Fibroblast of skin of abdomen (primary cell): Measurements from ENCODE around the gene RIMBP3C.
"Not testable (repeated sequence)": the region's sequence is repeated elsewhere in the genome, so short reads cannot be mapped to it uniquely, and the experiment has no call there.

Experiments
- DNase-seq: peaks from one replicate; pipeline ENCODE4 v3.0.0-alpha.2; 2013

Gene RIMBP3C

DNA sequence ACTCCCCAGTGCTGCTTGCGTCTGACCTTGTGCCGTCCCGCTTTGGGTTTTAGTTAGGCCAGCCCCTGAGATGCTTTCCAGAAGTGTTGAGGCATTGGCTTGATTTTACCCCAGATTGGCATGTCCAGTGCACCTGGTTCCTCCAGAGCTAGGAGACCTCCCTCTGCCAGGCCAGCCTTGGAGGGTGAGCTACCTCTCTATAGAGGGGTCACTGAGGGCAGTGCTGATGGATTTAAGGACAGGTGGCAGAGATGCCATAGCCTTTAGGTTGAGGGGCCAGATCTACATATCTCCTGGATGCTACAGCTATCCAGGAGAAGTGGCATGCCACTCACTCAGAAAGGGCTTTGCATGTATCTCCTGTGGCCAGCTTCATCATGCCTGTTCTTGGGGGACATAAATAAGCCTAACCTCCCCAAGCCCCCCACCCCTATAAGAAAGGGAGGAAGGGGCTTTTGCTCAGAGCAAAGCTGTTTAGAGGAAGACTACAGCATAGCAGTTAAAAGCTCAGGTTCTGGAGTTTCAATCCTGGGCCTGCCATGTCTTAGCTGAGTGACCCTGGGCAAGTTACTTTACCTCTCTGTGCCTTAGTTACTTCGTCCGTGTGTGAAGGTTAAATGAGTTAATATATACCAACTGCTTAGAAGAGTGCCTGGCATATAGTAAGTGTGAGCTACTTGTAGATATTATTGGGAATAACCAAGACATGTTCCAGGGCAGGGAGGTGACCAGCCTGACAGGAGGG, 22.7 kb upstream of the RIMBP3C start:
- DNase-seq: no peak

DNA sequence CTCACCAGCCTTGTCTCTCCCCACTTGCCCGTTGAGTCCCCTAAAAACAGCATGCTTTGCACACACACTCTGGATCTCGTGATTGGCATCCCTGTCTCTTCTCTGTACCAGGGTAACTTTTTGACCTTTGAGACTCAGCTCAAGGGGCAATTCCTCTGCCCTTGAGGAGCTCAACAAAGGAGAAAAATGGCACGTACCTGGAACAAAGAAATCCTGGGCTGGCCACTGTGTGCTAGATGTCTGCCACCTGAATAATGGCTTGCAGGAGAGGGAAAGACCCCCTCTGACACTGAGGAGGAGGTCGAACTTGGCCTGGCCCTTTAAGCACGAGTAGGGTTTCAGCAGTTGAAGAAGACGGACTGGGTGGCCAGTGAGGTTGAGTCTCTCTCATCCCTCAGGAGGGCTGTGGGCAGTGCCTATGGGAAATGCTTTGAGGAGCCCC, 22.1 kb upstream of the RIMBP3C start:
- DNase-seq: no peak

DNA sequence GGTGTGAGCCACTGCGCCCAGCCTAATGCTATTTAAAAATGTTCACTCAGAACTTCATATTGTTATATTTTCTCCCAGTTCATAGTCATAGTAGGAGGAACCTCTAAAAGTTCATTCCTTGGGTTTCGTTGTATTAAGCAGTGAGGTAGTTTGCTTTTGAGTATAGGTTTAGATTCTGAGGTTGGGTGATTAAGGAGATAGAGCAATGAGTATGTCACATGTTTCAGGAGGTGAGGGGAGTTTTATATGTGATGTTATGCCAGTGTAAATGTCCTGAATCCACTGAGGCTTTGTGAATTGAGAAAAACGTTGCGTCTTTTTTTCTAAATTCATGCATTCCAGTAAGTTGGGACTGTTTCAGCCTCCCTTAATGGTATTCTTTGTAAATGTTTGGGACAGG, 20.4 kb upstream of the RIMBP3C start:
- no peak for DNase-seq

DNA sequence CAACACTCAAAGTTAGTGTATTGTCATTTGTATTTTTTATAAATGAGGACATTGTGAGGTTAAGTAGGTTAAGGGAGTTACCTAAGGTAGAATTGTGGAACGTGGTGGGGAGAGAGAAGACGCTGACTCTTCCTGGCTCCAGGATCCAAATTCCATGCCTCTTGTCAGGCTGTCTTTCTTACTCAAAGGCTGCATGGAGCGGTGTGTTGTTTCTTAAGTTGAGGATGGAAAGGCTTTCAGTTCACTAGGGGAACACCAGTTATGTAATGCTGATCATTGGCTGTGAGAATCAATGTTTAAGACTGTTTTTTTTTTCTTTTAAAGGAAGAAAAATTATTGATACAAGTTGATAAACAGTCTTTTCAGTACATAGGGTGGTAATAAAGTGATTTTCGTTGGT, 19.1 kb upstream of the RIMBP3C start:
- no peak for DNase-seq

DNA sequence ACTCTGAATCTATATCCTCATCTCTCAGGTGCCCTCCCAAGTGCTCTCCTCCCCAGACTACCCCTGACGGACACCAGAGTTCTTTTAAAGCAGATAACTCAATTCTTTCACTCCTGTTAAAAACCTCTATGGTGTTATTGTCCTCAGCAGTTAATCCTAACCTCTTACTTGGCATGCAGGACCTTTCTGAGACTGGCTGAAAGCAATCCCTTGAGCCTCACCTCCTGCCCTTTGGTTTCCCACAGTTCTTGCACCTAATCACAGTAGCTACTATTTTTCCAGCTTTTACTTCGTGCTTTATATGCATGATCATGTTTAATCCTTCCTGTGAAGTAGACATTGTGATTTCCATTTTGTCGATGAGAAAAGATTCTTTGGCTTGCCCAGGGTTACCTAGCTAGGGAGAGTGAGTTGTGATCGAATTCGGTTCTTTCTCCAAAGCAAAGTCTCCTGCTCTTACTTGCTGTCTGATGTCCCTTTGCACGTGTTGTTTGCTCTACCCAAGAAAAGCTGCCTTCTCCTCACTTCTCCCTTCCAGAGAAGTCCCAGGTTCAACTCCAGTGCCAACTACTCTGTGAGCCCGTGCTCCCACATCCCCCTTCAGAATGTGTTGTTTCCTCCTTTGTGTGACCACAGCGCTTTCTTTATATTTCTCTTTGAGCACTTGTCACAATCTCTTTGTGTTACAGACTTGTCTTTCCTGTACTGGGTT, 18.4 kb upstream of the RIMBP3C start:
- no peak for DNase-seq

DNA sequence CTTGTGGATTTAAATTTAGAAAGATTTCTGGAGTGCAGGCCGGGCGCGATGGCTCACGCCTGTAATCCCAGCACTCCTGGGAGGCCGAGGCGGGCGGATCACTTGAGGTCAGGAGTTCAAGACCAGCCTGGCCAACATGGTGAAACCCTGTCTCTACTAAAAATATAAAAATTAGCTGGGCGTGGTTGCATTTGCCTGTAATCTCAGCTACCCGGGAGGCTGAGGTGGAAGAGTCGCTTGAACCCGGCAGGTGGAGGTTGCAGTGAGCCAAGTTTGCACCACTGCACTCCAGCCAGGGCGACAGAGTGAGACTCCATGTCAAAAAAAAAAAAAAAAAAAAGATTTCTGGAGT, 17.8 kb upstream of the RIMBP3C start:
- DNase-seq: not testable (repeated sequence)

DNA sequence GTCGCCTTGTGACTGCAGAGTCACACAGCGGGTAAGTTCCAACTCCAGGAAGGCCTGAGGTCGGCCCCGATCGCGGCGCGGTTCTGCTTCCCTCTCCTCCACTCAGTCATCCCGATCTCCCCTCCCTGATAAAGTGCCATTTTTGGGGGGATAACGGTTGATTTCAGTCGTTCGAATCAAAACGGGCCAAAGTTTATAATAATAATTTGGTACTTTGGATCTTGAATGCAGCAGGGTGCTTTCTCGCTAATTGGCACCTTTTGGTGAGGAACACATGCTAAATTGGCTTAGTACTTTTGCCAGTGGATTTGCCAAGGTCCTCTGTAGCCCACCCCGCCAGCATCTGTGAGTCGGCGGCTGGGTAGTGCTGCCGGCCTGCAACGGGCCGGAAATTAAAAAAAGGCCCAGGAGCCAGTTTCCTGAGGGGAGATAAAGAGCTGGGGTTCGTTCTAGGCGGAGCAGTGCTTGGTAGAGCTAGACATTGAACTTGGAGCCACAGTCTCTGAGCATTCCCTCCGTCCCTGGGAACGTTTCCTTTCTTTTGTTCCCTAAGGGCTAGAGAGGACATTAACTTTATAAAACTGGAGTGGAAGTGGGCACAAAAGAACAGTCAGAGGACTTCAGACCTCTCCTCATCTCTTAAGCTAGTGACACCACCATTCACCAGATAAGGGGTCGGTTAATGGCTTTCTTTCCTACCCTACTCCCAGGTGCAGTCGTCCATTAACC, 17.2 kb upstream of the RIMBP3C start:
- DNase-seq: peak; percentile 20

DNA sequence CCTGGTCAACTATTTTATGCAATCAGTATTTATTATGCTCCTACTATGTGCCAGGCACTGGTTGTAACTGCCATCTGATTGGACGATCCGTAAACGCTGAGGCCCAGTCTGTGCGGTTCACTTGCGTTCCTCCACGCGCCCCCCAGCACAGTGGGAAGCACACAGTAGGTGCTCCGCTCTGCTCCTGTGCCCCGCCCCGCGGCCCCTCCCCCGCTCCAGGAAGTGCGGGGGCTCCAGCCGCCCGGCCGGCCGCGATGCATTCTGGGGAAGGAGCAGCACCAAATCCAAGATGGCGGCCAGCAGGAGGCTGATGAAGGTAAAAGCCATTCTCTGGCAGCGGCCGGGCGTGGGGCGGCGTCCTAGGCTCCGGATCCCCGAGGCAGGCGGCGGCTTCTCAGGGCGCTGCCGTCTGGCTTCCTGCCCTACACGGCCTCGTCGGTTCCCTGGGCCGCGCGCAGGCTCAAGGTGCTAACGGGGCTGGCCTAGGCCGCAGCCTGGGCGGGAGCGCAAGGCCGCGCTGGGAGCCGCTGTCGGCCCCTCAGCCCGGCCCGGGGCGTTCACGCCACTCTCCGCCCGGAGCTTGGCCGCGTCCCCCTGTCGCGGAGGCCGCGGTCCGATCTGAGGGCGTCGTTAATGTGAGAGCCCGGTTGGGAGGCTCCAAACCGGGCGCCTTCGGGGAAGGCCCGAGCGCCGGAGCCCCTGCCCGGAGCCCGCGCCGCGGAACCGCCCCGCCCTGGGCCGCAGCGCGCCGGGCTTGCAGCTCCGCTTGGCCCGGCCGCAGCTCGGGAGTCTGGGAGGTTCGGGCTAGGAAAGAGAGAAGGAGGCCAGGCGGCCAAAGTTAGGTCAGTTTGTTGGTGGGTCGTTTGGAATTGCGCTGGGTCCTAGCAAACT, 16.4 kb upstream of the RIMBP3C start, which contains the start of gene UBE2L3:
Gene UBE2L3 (plus strand): TSS at position 259 of the 891 bp plus-strand sequence. CDS start 31 bp downstream, at position 290.
- peak; percentile 83 for DNase-seq

DNA sequence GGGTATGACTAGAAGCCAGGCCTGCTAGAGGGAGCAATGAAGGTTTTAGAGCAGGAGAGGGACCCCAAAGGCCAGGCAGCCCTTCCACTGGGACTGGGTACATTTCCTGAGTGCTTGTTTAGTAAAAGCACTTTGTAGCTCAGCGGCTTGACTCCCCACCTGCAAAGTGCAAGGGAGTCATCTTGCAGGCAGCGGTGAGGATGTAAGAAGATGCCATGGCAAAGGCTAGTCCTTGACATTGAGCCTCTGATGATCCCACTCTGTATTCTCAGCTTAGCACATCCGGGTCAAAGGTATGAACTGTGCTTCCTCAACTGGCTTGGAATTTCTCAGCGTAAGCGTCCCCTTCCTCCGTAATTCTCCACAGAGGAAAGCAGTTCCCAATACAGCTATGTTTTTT, 13.2 kb upstream of the RIMBP3C start:
- no peak for DNase-seq

DNA sequence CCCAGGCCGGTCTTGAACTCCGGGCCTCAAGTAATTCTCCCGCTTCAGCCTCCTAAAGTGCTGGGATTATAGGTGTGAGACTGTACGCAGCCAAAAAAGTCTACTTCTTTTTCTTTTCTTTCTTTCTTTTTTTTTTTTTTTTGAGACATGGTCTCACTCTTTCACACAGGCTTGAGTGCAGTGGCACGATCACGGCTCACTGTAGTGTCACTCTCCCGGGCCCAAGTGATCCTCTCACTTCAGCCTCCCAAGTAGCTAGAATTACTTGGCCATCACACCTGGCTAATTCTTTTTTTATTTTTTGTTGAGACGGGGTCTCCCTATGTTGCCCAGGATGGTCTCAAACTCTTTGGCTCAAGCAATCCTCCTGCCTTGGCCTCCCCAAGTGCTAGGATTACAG, 12.7 kb upstream of the RIMBP3C start:
- no peak for DNase-seq

DNA sequence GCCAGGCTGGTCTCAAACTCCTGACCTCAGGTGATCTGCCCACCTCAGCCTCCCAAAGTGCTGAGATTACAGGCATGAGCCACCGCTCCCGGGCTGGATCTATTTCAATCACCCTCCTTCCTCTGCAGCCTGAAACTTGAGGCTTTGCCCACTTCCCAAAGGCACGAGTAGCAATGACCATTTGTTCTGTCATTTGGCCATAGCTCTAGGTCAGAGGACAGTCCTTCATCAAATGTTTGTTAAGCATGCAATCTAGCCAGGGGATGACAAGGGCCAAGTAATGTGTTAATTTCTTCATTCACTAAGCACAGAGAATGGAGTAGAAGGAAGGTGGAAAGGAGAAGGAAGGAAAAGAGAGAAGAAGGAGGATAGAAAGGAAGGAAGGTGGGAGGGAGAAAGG, 9.4 kb upstream of the RIMBP3C start:
- not testable (repeated sequence) for DNase-seq

DNA sequence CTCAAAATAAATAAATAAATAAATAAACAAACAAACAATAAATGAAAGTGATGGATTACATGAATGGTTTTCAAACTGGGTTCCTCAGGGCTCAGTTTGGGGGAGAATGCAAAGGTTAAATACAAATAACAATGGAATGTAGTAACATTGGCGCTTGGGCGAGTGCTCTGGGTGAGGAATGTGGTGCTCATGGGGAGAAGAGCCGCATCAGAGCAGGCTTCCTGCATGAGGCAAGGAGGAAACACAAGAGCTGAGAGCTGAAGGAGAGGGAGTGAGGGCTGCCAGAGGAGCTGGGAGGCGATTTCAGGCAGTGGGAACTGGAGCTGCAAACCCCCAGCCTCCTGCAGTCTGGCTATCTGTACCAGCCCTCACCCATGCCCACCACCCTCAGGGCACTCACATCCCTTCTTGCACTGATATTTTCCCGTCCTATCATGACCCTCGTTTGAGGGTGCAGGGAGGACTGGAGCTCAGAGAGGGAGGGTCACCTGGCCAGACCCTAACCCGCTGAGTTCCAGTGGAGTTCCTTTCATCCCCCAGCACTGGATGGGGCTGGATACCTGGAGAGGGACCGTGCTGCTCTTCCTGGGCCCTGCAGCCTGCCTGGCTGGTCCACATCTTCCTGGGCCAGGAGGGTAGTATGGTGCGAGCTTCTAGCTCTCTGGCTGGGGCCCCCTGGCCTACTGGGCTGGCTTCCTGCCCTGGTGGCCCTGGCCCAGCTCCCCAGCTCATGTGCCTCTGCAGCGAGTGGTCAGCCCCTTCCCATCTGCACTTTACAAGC, 8.3 kb upstream of the RIMBP3C start:
- not testable (repeated sequence) for DNase-seq

DNA sequence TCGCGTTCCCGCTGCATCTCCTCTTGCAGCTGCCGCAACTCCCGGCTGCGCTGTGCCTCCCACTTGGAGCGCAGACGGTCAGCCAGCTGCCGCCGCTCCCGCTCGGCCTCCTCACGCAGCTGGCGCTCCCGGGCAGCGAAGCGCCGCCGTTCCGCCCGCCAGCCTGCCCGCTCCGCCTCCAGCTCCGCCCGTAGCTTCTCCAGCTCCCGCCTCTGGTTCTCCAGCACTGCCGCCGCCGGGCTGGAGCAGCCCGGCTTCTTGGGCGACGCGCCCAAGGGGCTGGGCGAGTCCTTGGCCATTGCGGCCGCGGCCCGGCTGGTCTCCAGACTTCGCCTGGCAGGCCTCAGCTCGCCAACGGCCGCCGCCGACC, 598 bp downstream of the RIMBP3C start:
- DNase-seq: not testable (repeated sequence)

DNA sequence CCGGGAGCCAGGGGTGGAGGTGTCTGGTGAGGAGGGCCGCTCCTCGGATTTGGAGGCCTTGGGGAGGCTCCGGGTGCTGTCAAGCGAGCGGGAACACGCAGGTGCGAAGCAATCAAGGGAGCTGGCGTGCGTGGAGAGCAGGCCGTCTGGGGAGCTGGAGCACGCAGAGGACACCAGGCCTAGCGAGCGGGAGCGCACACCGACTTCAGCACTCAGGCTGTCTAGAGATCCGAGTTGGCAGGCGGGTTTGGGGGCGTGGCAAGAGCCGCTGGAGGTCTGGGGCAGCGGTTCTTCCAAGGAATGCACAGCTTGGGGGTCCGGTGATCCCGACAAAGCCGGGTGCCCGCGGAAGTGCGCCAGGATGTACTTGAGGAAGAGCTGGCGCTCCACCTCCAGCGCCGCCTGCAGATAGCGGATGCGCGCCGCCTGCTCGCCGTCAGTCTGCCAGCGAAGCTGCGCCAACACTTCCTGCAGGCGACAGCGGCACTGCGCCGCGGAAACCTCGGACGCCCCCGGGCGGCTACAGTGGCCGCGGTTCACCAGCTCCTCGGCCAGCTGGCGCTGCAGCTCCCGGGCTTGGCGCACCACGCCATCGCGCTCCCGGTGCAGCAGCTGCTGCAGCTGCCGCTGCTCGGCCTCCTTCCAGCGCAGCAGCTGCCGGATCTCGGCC, 1.1 kb downstream of the RIMBP3C start:
- DNase-seq: not testable (repeated sequence)

DNA sequence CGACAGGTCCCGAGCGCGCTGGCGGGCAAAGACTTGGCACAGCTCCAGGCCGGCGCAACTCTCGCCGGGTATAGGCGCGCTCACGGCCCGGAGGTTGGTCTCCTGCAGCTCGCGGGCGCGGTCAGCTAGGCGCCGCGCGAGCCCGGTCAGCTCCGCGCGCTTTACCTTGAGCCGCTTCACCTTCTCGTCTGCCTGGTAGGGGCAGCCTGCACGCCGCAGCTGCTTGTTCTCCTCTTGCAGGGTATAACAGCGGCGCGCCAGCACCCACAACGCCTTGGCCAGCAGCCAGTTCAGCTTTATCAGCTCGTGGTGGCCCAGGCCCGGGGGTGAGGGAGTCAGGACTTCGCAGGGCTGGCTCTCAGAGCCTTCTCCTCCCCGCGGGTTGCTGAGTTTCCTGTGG, 1.7 kb downstream of the RIMBP3C start:
- not testable (repeated sequence) for DNase-seq

DNA sequence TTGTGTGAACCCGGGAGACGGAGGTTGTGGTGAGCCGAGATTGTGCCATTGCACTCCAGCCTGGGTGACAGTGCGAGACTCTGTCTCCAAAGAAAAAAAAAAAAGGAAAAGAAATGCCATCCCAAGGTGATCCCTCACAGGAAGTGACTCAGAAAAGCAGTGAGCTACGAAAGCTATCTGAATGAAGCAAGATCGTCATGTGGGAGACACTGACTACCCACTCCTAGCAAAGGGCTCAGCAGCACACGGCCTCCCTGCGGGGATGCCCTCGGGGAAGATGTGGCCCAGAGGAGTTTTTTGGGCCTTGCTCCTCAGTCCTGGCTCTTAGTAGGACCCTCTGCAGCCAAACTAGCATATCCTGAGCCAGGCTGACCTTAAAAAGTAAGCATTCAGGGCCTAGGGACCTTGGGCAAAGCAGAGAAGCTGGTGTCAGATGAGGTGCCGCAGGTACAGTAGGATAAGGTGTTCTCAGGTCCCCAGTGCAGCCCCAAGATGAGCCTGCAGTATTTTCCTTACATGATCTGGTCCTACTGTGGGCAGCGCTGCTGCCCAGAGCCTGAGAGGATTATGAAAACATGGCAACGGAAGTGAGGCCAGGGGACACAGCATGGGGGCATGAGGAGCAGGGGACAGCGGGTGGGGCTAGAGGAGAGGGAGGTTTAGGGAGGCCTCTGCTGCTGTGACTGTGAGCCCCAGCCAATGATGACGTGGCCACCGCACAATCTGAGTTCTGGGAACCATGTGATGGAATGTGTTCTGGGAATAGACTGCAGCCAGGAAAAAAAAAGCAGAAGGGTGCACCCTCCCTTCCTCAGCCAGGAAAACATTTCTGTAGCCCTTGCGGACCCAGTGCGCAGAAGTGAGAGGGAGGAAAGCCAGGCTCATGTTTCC, 6.6 kb downstream of the RIMBP3C start:
- DNase-seq: not testable (repeated sequence)

DNA sequence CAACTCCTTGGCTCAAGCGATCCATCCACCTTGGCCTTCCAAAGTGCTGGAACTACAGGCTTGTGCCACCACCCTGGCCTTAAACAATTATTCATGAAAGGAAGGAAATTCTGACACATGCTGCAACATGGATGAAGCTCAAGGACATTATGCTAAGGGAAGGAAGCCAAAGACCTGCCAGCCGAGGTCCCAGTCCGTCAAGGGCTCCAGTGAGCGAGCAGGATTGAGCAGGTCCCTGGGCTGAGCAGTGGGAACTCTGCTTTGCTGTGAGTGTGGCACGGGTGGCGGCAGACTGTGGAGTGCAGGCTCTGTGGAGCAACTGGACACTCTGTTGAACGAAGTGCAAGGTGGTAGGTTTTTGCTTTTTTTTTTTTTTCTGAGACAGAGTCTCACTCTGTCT, 11.4 kb downstream of the RIMBP3C start:
- DNase-seq: not testable (repeated sequence)

DNA sequence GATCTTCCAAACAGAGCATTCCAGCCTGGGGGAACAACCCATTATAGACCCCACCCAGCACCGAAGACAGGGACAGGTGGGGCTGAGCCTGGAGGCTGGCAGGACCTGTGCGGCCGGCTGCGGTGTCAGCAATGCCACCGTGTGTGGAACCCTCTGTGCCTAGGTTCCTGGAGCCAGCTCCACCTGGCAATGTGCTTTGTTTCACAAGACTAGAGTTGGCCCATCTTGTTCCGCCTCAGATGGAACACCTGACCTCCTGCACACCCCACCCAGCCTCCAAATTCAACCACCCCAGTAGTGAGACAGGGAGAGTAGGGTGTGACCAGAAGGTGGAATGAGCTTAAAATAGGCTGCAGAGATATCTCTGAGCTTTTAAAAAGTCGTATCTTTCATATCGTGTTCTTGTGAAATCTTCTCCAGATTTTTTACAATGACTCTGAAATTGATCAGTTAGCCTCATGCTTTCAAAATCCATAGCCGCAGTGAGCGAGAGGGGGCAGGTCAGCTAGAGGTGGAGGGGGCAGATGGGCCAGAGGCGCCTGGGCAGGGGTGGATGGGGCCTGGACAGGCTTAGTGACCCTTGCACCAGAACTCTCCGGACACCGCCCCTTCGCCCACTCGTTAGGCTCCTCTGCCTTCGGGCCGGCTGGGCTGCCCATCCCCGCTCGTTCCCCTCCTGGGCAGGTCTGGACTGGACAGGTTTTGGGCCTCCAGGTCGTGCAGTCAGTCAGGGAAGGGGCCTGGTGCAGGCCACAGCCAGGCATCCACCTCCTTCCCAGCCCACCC, 18.2 kb downstream of the RIMBP3C start:
- not testable (repeated sequence) for DNase-seq

DNA sequence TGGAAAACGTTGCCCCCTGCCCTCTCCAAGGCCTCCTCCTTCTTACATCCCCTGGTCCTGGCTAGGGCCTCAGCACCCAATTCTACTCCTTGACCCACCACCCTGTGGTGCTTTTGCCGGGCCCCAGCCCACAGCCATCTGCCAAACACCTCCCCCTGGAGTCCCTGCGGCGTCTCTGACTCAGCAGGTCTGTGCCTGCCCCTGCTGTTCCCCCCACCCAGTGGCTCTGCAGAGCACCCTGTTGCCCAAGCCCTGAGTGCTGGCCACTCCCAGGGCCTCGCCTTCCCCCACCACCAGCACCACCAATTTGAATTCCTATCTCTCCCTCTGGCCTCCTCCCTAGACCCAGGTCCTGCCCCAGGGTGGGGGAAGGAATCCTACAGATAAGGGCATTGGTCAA, 19.7 kb downstream of the RIMBP3C start:
- DNase-seq: not testable (repeated sequence)
